Measurements from ENCODE around the gene COX19.
"Not testable (repeated sequence)": the region's sequence is repeated elsewhere in the genome, so short reads cannot be mapped to it uniquely, and the experiment has no call there.

GRCh38 chr7:924042-924441 lies 51.3 kb downstream of the COX19 start:
- not testable (repeated sequence) for TF ChIP-seq JUND (IDR thresholded peaks at IDR 0.05); RAD21 (IDR thresholded peaks at IDR 0.05; ENCODE audit: low read depth); EZH2 (IDR thresholded peaks at IDR 0.05)
- TF ChIP-seq, protein P1, sequence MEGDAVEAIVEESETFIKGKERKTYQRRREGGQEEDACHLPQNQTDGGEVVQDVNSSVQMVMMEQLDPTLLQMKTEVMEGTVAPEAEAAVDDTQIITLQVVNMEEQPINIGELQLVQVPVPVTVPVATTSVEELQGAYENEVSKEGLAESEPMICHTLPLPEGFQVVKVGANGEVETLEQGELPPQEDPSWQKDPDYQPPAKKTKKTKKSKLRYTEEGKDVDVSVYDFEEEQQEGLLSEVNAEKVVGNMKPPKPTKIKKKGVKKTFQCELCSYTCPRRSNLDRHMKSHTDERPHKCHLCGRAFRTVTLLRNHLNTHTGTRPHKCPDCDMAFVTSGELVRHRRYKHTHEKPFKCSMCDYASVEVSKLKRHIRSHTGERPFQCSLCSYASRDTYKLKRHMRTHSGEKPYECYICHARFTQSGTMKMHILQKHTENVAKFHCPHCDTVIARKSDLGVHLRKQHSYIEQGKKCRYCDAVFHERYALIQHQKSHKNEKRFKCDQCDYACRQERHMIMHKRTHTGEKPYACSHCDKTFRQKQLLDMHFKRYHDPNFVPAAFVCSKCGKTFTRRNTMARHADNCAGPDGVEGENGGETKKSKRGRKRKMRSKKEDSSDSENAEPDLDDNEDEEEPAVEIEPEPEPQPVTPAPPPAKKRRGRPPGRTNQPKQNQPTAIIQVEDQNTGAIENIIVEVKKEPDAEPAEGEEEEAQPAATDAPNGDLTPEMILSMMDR (IDR thresholded peaks at IDR 0.05 in 2 of 3, conservative IDR thresholded peaks at IDR 0.05 in 1 of 3; ENCODE audit: borderline replicate concordance in 1 of 3, insufficient read depth in 1 of 3, low read depth in 2 of 3, low read length in 2 of 3): not testable (repeated sequence)

Data from HCT116 (cell line).